GM21423 (cell line): Measurements from ENCODE around the gene PRKCA.
"Not testable (repeated sequence)": the region's sequence is repeated elsewhere in the genome, so short reads cannot be mapped to it uniquely, and the experiment has no call there.

ENCODE experiments used
- ATAC-seq: cut with Tn5 transposase; IDR thresholded peaks from one replicate; pipeline ENCODE4 v1.9.1; 2021; ENCODE audit warnings: mild to moderate bottlenecking, moderate library complexity; ENCODE audit not compliant: unreplicated experiment

The PRKCA gene

GRCh38 chr17:66689221-66689620, 386.8 kb downstream of the PRKCA start:
- no peak for ATAC-seq

GRCh38 chr17:66690166-66690565, 387.8 kb downstream of the PRKCA start:
- ATAC-seq, result no peak

- no peak for ATAC-seq
Measured at GRCh38 chr17:66691644-66692420, 389.4 kb downstream of the PRKCA start.

- no peak for ATAC-seq
Measured at GRCh38 chr17:66692421-66692690, 389.9 kb downstream of the PRKCA start.

- ATAC-seq, result no peak
Measured at GRCh38 chr17:66695098-66695497, 392.7 kb downstream of the PRKCA start.

GRCh38 chr17:66698270-66698669, 395.9 kb downstream of the PRKCA start:
- no peak for ATAC-seq

GRCh38 chr17:66701462-66701861, 399.0 kb downstream of the PRKCA start:
- ATAC-seq, result no peak

- no peak for ATAC-seq
Measured at GRCh38 chr17:66702106-66702936, 399.9 kb downstream of the PRKCA start.

GRCh38 chr17:66704858-66705520, 402.6 kb downstream of the PRKCA start:
- ATAC-seq, result no peak

GRCh38 chr17:66706851-66707450, 404.5 kb downstream of the PRKCA start:
- ATAC-seq, result no peak

GRCh38 chr17:66711401-66711800, 409.0 kb downstream of the PRKCA start:
- ATAC-seq, result no peak

- ATAC-seq, result no peak
Measured at GRCh38 chr17:66711881-66712321, 409.5 kb downstream of the PRKCA start.

- no peak for ATAC-seq
Measured at GRCh38 chr17:66712453-66712852, 410.0 kb downstream of the PRKCA start.

- not testable (repeated sequence) for ATAC-seq
Measured at GRCh38 chr17:66713021-66713532, 410.7 kb downstream of the PRKCA start.

- ATAC-seq, result peak; percentile 65
Measured at GRCh38 chr17:66713533-66714042, 411.2 kb downstream of the PRKCA start.

GRCh38 chr17:66714046-66715023, 411.9 kb downstream of the PRKCA start:
- no peak for ATAC-seq

GRCh38 chr17:66715076-66715675, 412.8 kb downstream of the PRKCA start:
- ATAC-seq, result no peak

- no peak for ATAC-seq
Measured at GRCh38 chr17:66715745-66716156, 413.3 kb downstream of the PRKCA start.
